ENCODE data around the gene TNFSF11. TPM values are rescaled to one million over a fixed set of nuclear protein-coding genes. Genes with fewer than 3 reads are reported as not detected.

Gene TNFSF11
- total and polyA plus RNA-seq, 2 of the 4 experiments (the other 2 are of a cell fraction), result not detected

DNA sequence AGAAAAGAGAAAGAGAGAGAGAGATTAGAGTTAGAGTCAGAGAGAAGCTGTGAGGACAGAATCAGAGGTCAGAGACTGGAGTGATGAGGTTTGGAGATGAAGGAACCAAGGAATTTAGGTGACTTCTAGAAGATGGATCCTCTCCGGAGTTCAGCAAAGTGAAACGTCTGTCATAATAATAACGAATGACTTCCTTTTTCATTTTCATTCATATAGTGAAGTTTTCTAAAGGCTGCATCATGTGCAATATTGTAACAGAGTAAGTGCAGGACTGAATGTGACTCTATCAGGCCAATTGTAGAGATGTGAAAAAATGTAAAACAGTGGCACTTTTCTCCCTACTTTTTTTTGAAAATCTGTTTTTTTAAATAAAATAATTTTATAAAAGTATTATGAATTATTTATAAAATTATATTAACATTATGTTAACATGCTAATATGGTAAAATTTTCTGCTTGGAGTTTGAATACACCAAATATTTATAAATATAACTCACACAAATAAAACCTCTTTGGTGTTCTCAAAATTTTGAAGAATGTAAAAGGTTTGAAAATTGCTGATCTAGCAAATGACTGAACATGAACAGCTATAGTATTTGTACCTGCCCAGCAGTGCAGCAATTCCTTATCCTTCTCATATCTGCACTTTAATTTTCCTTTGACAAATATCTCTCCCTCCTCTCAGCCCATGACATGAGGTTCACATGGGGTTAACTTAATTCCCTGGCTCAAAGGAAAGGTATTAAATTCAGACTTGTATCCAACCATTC is 4.2 kb upstream of the TNFSF11 start:
- no peak for ATAC-seq (ENCODE audit: low read depth)
- H2BK20ac ChIP-seq (ENCODE audit: low read depth, low read length), result no peak overlapping the region
- no peak overlapping the region for H3K4me3 ChIP-seq (ENCODE audit: insufficient read depth, low read depth, low read length)
- H3K18ac ChIP-seq (ENCODE audit: low read depth, low read length), result no peak overlapping the region
- H3K79me1 ChIP-seq (ENCODE audit: low read depth in 1 of 2, low read length in 2 of 2), result no peaks in the 10 kb centered on the region
- ChIA-PET CTCF (no interaction called here), POLR2A (ENCODE audit: unreplicated experiment) (interaction anchor here (0.6 kb wide), 1 partner anchor 1310 kb away, joined by 4 read pairs; the partner anchor contains the start of genes CCDC122 and LACC1)
- no CpG with 5 or more reads among the region's 3 CpGs for WGBS, 2 experiments (ENCODE audit: extremely low coverage in 2 of 2, insufficient read length in 1 of 2)
- no peak overlapping the region for H2BK15ac ChIP-seq (ENCODE audit: low read depth, low read length)
- H3K4ac ChIP-seq (ENCODE audit: low read depth, low read length), result no peak overlapping the region
- peaks cover 25% of the 10 kb centered on the region for H3K27me3 ChIP-seq (ENCODE audit: control insufficient read depth, insufficient read depth, low read length)
- no peak overlapping the region for H2BK120ac ChIP-seq (ENCODE audit: low read depth, low read length)
- H3K56ac ChIP-seq (ENCODE audit: extremely low read depth, insufficient read depth, low read length), result no peak overlapping the region
- BruUV-seq (replicated peaks), result no TSS peak
- no peak overlapping the region for H3K14ac ChIP-seq (replicated peaks; ENCODE audit: low read depth, low read length)
- H2AK5ac ChIP-seq (ENCODE audit: low read depth, low read length), result no peak overlapping the region
- no peak for DNase-seq
- H4K8ac ChIP-seq (ENCODE audit: low read depth in 2 of 2, low read length in 2 of 2), result no peak overlapping the region
- intact Hi-C loops (cut with micrococcal nuclease), result no loop called here
- in situ Hi-C loops (cut with MboI; ENCODE audit: low sequenced_read_pairs), result no loop called here
- H3K9me1 ChIP-seq (ENCODE audit: insufficient read depth, low read length), result no peaks in the 10 kb centered on the region
- no peak overlapping the region for H2BK5ac ChIP-seq (ENCODE audit: low read depth, low read length, poor library complexity, severe bottlenecking)
- no peaks in the 10 kb centered on the region for H3K4me1 ChIP-seq (ENCODE audit: control insufficient read depth, insufficient read depth, low read length)
- no peaks in the 10 kb centered on the region for H4K20me1 ChIP-seq (ENCODE audit: insufficient read depth, low read length)
- TF ChIP-seq MAFK (IDR thresholded peaks at IDR 0.05; ENCODE audit: low read depth, low read length), result peak; percentile 91
- no peak for TF ChIP-seq SMC3 (IDR thresholded peaks at IDR 0.05; ENCODE audit: low read depth, low read length)
- H3K36me3 ChIP-seq (ENCODE audit: control insufficient read depth, insufficient read depth, low read length), result no peaks in the 10 kb centered on the region
- H3K9me3 ChIP-seq (ENCODE audit: control insufficient read depth, insufficient read depth, low read length), result peaks cover 2% of the 10 kb centered on the region
- H4K5ac ChIP-seq (ENCODE audit: low read depth, low read length), result no peak overlapping the region
- no peak overlapping the region for H3K27ac ChIP-seq (ENCODE audit: insufficient read depth, low read length)
- no peak overlapping the region for H3K9ac ChIP-seq (ENCODE audit: low read depth, low read length)
- H2AFZ ChIP-seq (replicated peaks; ENCODE audit: low read length, poor library complexity), result no peak overlapping the region
- H4K91ac ChIP-seq (ENCODE audit: insufficient read depth, low read depth, low read length), result no peak overlapping the region
- no peak overlapping the region for H2AK9ac ChIP-seq (replicated peaks; ENCODE audit: low read depth, low read length, poor library complexity)
- no peak overlapping the region for H3K23ac ChIP-seq (ENCODE audit: low read depth, low read length)
- dilution Hi-C loops (cut with HindIII; ENCODE audit: low sequenced_read_pairs, unreplicated experiment), result no loop called here
- H3K4me2 ChIP-seq (ENCODE audit: low read depth, low read length), result no peak overlapping the region

All from IMR-90 (cell line).